Ureter (tissue), 1 donor: ENCODE results near the gene HCFC2. TPM values are rescaled to one million over a fixed set of nuclear protein-coding genes. Genes with fewer than 3 reads are reported as not detected.

Experiments used
- total RNA-seq: library from RNA; stranded (reverse); gene quantifications from one replicate; pipeline ENCODE4 v1.2.4, GENCODE V29; 2023
- donor health status: DM: yes; HTN: yes; CAD: no.

The HCFC2 gene
- total RNA-seq, 1 donor from 2014 or later = 22.0 TPM

Other genes with a start within 250 kb of the HCFC2 start
- gene NT5DC3, start 223.3 kb upstream of the HCFC2 start, total RNA-seq = 11.0 TPM
- 426 TPM for gene HSP90B1, start 134.1 kb upstream of the HCFC2 start, total RNA-seq
- gene TDG, start 98.7 kb upstream of the HCFC2 start, total RNA-seq = 24.9 TPM
- 13.3 TPM for gene GLT8D2, start 14.3 kb upstream of the HCFC2 start, total RNA-seq
- gene NFYB, start 73.7 kb downstream of the HCFC2 start, total RNA-seq = 26.8 TPM
- 45.5 TPM for gene TXNRD1, start 151.2 kb downstream of the HCFC2 start, total RNA-seq
- 4.7 TPM for gene EID3, start 239.2 kb downstream of the HCFC2 start, total RNA-seq